Skeletal muscle tissue (tissue), 5 donors: Measurements from ENCODE around the gene ATXN2L. TPM values are rescaled to one million over a fixed set of nuclear protein-coding genes. Genes with fewer than 3 reads are reported as not detected.

ENCODE experiments used
- H3K27ac ChIP-seq: one replicate; pipeline ENCODE4 v1.7.0; 2013; ENCODE audit warnings: mild to moderate bottlenecking, low read depth, low read length, inconsistent platforms
- H3K27me3 ChIP-seq, 3 donors: one replicate each; pipeline ENCODE4 v1.7.0; 2013; ENCODE audit warnings: low read length in 3 of 3; ENCODE audit not compliant: control insufficient read depth in 3 of 3, insufficient read depth in 3 of 3
- H3K36me3 ChIP-seq, 3 donors: one replicate each; pipeline ENCODE4 v1.7.0; 2013; ENCODE audit warnings: low read length in 3 of 3; ENCODE audit not compliant: control insufficient read depth in 3 of 3, insufficient read depth in 3 of 3
- H3K4me1 ChIP-seq, 3 donors: one replicate each; pipeline ENCODE4 v1.7.0; 2013; ENCODE audit warnings: low read length in 3 of 3, mild to moderate bottlenecking in 3 of 3; ENCODE audit not compliant: control insufficient read depth in 3 of 3, insufficient read depth in 3 of 3
- H3K4me3 ChIP-seq, 3 donors: one replicate each; pipeline ENCODE4 v1.7.0; 2013; ENCODE audit warnings: low read length in 3 of 3
- H3K9ac ChIP-seq, 3 donors: one replicate each; pipeline ENCODE4 v1.7.0; 2013; ENCODE audit warnings: low read length in 3 of 3, mild to moderate bottlenecking in 3 of 3, moderate library complexity in 2 of 3, low read depth in 1 of 3
- H3K9me3 ChIP-seq, 3 donors: one replicate each; pipeline ENCODE4 v1.7.0; 2013; ENCODE audit warnings: low read length in 3 of 3; ENCODE audit not compliant: control insufficient read depth in 3 of 3
- small RNA-seq: library from RNA; depleted of rRNA; stranded (forward); fragments of <200 nt; gene quantifications from one replicate; pipeline ENCODE3, GENCODE V24; 2014
- total RNA-seq: library from RNA; depleted of rRNA; stranded (reverse); fragments of >200 nt; gene quantifications from one replicate; pipeline ENCODE4 v1.2.3, GENCODE V29; 2014
- donor health status: Osteomylitis.

ATXN2L gene
- total RNA-seq, 1 donor from 2014 or later, result 9.9 TPM

GRCh38 chr16:28883221-28883996, 60.6 kb downstream of the ATXN2L start:
- Histone ChIP-seq H3K36me3 (peaks cover 34 to 40% (median 36%) of the 10 kb centered on the region in 3 donors), H3K4me1 (peaks cover 43 to 68% (median 58%) of the 10 kb centered on the region in 3 donors), H3K9me3 (no peaks in the 10 kb centered on the region), H3K27me3 (peaks cover 3 to 6% (median 5%) of the 10 kb centered on the region in 3 donors), H3K9ac (peak overlapping the region; percentile 78 to 81 (median 79)), H3K27ac (peak overlapping the region; percentile 92), H3K4me3 (peak overlapping the region; percentile 63 to 69 (median 64))

DNA sequence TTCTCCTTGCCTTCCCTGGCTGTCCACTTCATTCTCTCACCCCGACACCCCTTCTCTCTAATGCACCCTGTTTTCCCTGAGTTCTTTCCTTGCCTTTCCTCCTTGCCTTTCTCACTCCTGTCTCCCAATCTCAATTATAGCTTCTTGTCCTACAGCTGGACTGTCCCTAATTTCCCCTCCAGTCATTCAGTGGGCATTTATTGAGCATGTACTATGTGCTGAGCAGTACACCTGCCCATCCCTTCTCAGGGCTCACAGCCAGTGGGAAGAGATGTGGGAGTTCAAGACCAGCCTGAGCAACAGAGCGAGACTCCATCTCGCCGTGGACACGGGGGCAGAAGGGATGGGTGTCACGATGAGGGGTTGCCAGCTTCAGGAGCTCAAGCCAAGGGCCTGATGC, 61.2 kb downstream of the ATXN2L start:
- H3K27me3 ChIP-seq, result peaks cover 3 to 6% (median 5%) of the 10 kb centered on the region in 3 donors
- peak overlapping the region; percentile 92 for H3K27ac ChIP-seq
- peak overlapping the region; percentile 78 to 81 (median 79) for H3K9ac ChIP-seq
- peaks cover 38 to 47% (median 40%) of the 10 kb centered on the region in 3 donors for H3K36me3 ChIP-seq
- H3K4me3 ChIP-seq, result peak overlapping the region; percentile 13 to 69 (median 63)
- no peaks in the 10 kb centered on the region for H3K9me3 ChIP-seq
- H3K4me1 ChIP-seq, result peaks cover 46 to 74% (median 51%) of the 10 kb centered on the region in 3 donors

Small RNAs within 50 kb of the gene (small RNA-seq; reads per million reads assigned to genes)
- not detected for gene RF00416

Other genes starting within 250 kb of the ATXN2L start
- gene SULT1A2, start 225.9 kb upstream of the ATXN2L start, total RNA-seq, result 0.52 TPM
- gene SULT1A1, start 213.0 kb upstream of the ATXN2L start, total RNA-seq, result 2.6 TPM
- not detected for gene NPIPB8, start 184.9 kb upstream of the ATXN2L start, total RNA-seq
- gene EIF3C, start 111.5 kb upstream of the ATXN2L start, total RNA-seq, result 197 TPM
- 4.2 TPM for gene NPIPB9, start 71.2 kb upstream of the ATXN2L start, total RNA-seq
- 67.8 TPM for gene TUFM, start 23.3 kb downstream of the ATXN2L start, total RNA-seq
- 6.8 TPM for gene SH2B1, start 40.8 kb downstream of the ATXN2L start, total RNA-seq
- 502 TPM for gene ATP2A1, start 55.5 kb downstream of the ATXN2L start, total RNA-seq
- 11.0 TPM for gene RABEP2, start 102.2 kb downstream of the ATXN2L start, total RNA-seq
- gene CD19, start 109.0 kb downstream of the ATXN2L start, total RNA-seq, result 2.1 TPM
- gene NFATC2IP, start 127.9 kb downstream of the ATXN2L start, total RNA-seq, result 13.6 TPM
- gene SPNS1, start 151.8 kb downstream of the ATXN2L start, total RNA-seq, result 18.3 TPM
- gene LAT, start 162.1 kb downstream of the ATXN2L start, total RNA-seq, result 0.52 TPM